ENCODE data around the gene FCN3. TPM values are rescaled to one million over a fixed set of nuclear protein-coding genes. Genes with fewer than 3 reads are reported as not detected.

The FCN3 gene
- total and polyA plus RNA-seq, 7 donors, result 3.4 to 34.6 (median 12.9) TPM

- no peaks in the 10 kb centered on the region for H3K9me3 ChIP-seq
- TF ChIP-seq CTCF (IDR thresholded peaks at IDR 0.05), result no peak
- 80 to 83% (median 82%) methylated on average over 7 of the region's 7 CpGs for WGBS, 3 donors
- no peaks in the 10 kb centered on the region for H3K36me3 ChIP-seq (ENCODE audit: insufficient read depth in 1 of 2, low read depth in 1 of 2)
- no peak overlapping the region for H3K4me3 ChIP-seq
- no peak overlapping the region for H3K27ac ChIP-seq
- ATAC-seq (no peak), DNase-seq (no peak)
- peaks cover 9% of the 10 kb centered on the region for H3K4me1 ChIP-seq
- intact Hi-C loops (cut with DNase I), result no loop called here
- peaks cover 0 to 3% (median 0%) of the 10 kb centered on the region in 3 donors for H3K27me3 ChIP-seq (ENCODE audit: insufficient read depth in 3 of 3, low read length in 2 of 3)
These were observed 23.1 kb upstream of the FCN3 start for GRCh38 chr1:27397749-27398148.

- ATAC-seq (no peak), DNase-seq (no peak)
- Histone ChIP-seq H3K36me3 (ENCODE audit: insufficient read depth in 1 of 2, low read depth in 1 of 2) (no peaks in the 10 kb centered on the region), H3K27ac (no peak overlapping the region), H3K4me1 (peaks cover 3% of the 10 kb centered on the region), H3K4me3 (no peak overlapping the region), H3K27me3 (ENCODE audit: insufficient read depth in 3 of 3, low read length in 2 of 3) (peaks cover 0 to 3% (median 0%) of the 10 kb centered on the region in 3 donors), H3K9me3 (no peaks in the 10 kb centered on the region)
- no peak for TF ChIP-seq CTCF (IDR thresholded peaks at IDR 0.05)
- intact Hi-C loops (cut with DNase I), result no loop called here
- 62 to 73% (median 67%) methylated on average over 3 of the region's 3 CpGs for WGBS, 3 donors
These were observed 22.5 kb upstream of the FCN3 start for GRCh38 chr1:27397110-27397509.

- Histone ChIP-seq H3K27me3 (ENCODE audit: insufficient read depth in 3 of 3, low read length in 2 of 3) (peaks cover 0 to 3% (median 0%) of the 10 kb centered on the region in 3 donors), H3K9me3 (no peaks in the 10 kb centered on the region), H3K36me3 (ENCODE audit: insufficient read depth in 1 of 2, low read depth in 1 of 2) (no peaks in the 10 kb centered on the region), H3K4me3 (no peak overlapping the region), H3K27ac (no peak overlapping the region), H3K4me1 (peaks cover 8% of the 10 kb centered on the region)
- intact Hi-C loops (cut with DNase I), result loop anchor here (2.0 kb wide), 2 partner anchors 95 to 211 kb away; no protein-coding TSS in a partner anchor
- TF ChIP-seq CTCF (IDR thresholded peaks at IDR 0.05), result peak; percentile 93
- ATAC-seq (peak; percentile 38 to 56 (median 40)), DNase-seq (peak; percentile 68 to 81)
- 8 to 14% (median 11%) methylated on average over 9 to 10 of the region's 10 CpGs for WGBS, 3 donors
These were observed 21.0 kb upstream of the FCN3 start for GRCh38 chr1:27395441-27396195.

- Histone ChIP-seq H3K4me3 (no peak overlapping the region), H3K36me3 (ENCODE audit: insufficient read depth in 1 of 2, low read depth in 1 of 2) (no peaks in the 10 kb centered on the region), H3K27me3 (ENCODE audit: insufficient read depth in 3 of 3, low read length in 2 of 3) (no peaks in the 10 kb centered on the region), H3K27ac (no peak overlapping the region), H3K9me3 (no peaks in the 10 kb centered on the region), H3K4me1 (peaks cover 8% of the 10 kb centered on the region)
- WGBS, 3 donors, result 69 to 100% (median 70%) methylated on average over 1 of the region's 1 CpG
- ATAC-seq (no peak), DNase-seq (no peak)
- no peak for TF ChIP-seq CTCF (IDR thresholded peaks at IDR 0.05)
- intact Hi-C loops (cut with DNase I), result loop anchor here (2.0 to 5.0 kb wide), 3 partner anchors 94 to 272 kb away; no protein-coding TSS in a partner anchor
These were observed 20.3 kb upstream of the FCN3 start for GRCh38 chr1:27394925-27395324.
